Activated CD4-positive, CD25-positive, alpha-beta regulatory T cell treated with anti-CD3 and anti-CD28 coated beads, Interleukin-2, amount 50 U/mL, for 72 hours (primary cell): Measurements from ENCODE around the gene COQ8A.
"Not testable (repeated sequence)": the region's sequence is repeated elsewhere in the genome, so short reads cannot be mapped to it uniquely, and the experiment has no call there.

Experiments
- DNase-seq: peaks from one replicate; pipeline ENCODE4 v3.0.0; 2021

COQ8A gene

DNA sequence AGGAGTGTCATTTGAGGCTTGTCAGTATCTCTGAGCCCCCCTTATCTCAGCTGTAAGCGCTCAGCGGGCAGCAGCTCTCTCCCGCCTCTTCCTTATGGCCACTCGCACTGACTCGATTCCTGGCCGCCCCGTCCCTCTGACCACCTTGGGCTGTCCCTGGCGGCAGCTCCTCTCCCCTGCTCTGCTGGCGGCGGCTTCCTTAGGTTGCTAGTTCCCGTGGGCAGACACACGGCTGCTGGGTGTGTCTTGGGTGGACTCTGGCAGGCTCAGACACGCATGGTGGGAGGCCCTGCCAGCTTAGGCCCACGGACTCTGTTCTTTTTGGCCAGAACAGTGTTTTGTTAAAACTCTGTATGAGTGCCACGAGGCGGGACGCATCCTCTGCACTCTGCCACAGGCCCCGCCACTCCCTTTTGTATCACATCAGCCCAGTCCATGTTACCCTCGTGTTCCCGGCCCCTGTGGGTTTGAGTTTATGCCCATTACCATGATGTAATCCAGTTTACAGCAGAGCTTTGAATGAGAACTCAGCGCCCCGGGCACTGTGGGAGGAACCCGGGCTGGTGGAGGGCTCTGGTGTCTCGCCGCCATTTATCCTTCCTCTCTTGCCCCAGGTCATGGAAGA lies 45.9 kb downstream of the COQ8A start:
- DNase-seq, result no peak

DNA sequence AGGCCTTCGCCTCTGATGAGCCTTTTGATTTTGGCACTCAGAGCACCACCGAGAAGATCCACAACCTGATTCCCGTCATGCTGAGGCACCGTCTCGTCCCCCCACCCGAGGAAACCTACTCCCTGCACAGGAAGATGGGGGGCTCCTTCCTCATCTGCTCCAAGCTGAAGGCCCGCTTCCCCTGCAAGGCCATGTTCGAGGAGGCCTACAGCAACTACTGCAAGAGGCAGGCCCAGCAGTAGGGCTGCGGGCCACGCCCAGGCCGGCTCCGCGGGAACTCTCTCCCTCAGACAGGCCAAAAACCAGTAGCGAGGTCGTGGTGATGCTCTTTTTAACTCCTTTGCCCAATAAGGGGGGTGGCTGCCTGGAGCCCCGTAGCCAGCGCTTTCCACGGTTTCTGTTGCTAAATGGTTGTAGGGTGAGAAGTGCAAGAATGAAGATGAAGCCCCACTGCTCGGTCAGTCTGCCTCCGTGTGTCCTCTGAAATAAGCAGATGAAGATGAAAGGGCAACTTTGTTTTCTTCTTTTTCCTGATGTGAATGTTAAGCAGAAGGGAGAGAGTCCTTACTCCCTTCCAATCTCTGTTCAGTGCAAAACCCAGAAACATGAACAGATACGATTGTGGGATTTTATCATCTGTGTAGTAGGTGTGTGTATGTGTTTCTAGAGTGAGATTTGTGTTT lies 46.5 kb downstream of the COQ8A start:
- no peak for DNase-seq

DNA sequence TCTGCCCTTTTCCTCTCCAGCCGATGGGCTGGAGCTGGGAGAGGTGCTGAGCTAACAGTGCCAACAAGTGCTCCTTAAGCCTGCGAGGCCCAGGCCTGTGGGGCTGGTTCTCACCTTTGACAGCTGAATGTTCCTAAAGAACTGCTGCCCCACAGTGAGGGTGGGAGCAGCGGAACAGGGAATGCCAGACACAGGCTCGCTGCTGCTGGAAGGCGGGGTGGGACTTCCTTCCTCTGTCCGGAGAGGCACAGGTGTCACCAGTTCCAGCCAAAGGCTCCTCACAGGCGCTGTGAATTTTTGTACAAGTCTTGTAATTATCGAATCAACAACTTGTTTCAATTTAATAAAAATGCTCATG lies 47.1 kb downstream of the COQ8A start:
- DNase-seq, result no peak

DNA sequence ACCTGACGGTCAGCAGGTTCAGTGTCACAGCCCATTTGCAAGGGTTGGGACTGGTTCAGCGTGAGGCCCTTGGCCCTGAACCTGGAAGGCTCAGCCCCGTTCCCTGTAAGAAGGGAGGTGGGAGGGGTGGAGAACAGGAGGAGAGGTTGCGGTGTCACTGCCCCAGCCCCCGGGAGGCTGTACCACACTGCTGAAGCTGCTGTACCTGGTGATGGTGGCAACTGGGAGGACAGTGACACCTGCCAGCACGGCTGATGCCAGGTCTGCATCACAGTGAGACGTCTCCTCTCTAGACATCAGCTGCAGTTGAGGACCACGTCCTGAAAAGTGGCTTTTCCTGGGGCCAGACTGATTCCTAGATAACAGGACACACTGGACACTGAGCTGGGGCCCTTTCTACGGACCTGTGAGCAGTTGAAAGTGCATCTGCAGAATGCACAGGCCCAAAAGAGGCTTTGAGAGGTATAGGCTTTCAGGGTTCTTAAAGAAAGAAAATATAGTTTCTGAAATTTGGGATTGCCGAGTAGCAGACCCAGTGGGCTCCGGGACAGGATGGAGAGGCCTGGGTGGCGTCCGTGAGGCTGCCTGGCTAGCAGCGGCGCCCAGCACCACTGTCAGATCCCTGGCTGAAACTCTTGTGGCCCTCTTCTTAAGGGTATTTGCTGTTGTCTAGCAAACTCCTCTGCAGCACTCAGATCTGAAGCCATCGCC lies 47.7 kb downstream of the COQ8A start:
- no peak for DNase-seq

DNA sequence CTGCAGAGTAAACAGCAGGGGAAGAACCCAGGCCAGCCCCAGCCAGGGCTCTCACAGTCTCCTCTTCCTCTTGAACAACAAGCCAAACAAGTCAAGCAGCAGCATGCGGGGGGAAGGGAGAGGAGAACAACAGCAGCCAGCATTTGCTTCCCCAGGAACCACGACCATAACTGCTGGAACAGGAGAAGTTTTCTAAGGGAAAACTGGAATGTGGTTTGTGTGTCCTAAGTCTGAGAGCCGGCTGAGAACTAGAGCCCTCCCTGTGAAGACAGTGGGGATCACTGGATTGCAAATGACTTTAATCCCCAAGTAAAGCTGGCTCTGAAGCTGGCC lies 48.2 kb downstream of the COQ8A start:
- DNase-seq, result no peak

DNA sequence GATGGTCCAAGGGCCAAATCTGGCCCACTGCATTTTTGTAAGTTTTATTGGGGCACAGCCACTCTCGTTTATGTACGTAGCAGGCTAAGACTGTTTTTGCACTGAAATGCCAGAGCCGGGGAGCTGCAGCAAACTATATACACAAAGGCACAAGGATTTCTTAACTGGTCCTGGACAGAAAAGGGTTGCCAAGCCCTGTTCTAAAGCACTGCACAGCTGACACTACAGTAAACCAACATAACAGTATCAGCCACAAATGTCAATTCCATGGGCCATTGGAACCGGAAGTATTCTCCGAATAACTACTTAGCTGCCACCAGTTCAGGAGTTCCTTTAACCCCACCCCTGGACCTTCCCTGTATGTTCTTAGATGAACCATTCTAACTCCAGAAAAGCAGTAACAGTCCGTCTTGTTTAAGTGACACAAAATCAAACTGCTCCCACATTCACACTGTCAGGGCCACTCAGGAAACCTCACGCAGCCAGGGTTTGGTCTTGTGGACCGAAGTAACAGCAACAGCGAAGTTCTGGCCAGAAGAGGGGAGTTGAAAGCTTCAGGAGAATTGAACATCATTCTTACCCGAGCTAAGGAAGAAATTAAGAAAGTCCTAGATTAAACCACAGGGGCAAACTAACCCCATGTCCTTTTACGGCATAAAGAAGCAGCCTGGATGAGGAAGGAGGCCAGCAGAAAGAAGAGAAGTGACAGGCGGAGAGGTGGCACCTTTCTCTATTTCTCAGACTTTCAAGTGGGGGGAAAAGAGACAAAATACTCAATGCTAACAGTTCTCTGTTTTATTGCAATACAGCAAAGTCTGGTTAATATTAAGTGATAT lies 49.2 kb downstream of the COQ8A start:
- no peak for DNase-seq

DNA sequence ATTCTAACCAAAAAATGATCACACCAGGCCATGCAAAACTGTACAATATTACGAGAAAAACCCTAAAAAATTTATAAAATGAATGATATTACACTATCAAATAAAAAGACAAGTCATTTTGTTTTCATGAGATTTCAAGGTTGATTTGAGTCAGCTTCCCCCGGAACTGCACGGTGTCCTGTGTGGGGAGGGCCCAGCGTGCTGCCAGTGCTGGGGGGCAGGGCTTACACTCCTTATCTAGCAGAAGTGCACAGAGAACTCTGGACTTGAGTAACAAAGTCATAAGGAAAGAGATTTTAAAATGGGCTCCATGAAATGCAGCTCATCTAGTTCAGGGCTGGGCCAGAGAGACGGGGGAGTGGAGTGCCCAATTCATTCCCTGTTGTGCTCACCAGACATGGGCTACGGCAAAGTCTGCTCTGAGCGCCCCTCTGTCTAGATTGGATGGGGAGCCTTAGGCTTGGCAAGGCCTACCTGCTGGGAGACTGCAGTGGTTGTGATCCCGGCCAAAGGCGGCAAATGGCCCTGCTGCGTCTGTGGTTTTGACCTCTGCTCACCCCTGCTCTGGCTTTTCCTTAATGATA lies 50.1 kb downstream of the COQ8A start:
- peak; percentile 66 for DNase-seq

DNA sequence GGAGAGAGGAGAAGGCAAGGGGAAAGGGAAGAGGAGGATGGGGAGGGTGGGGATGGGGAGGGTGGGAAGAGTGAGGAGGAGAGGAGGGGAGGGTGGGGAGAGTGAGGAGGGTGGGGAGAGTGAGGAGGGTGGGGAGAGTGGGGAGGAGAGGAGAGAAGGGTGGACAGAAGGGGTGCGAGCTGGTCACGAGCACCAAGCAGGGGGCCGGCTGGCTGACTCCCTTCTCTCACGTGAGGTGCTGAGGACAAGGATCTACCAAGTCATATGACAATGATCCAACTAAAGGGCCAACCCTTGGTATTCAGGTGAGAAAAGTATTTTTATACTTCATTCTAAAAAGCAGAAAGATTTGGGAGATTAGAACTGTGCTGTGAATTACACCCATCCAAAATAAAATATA lies 51.8 kb downstream of the COQ8A start:
- DNase-seq, result no peak

DNA sequence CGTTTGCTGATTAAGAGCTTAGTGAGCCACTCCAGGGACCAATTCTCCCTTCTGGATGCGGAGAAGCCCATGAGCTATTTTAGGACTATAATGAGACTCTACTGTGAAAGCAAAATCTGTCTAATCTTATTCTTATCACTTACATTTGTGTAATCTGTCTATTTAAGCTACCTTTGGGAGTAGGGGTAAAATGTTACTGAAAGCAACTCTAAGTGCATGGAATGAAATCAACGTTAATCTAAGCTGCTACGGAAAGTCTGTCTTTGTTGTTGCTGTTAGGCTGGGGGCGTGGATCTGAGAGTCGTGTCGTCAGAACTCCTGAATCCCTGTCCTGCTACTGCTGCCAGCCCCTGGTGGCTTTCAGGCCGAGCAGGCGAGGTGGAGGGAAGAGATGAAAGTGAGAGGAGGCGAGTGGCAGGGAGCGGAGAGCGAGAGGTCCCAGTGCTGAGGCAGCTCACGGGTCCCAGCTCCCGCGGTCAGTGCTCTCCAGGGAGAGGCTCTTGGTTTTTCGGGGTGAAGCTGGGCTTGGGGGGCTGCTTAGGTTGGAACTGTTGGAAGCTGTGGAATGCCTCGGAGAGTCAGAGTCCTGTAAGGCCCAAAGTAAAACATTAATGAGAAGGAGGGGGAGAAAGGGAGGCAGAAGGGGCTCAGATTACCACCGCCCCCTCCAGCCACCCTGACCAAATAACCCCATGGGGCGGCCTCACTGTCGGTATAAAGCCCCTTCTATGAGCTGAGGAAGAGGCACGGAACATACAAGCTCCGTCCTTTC lies 53.9 kb downstream of the COQ8A start:
- DNase-seq, result no peak

DNA sequence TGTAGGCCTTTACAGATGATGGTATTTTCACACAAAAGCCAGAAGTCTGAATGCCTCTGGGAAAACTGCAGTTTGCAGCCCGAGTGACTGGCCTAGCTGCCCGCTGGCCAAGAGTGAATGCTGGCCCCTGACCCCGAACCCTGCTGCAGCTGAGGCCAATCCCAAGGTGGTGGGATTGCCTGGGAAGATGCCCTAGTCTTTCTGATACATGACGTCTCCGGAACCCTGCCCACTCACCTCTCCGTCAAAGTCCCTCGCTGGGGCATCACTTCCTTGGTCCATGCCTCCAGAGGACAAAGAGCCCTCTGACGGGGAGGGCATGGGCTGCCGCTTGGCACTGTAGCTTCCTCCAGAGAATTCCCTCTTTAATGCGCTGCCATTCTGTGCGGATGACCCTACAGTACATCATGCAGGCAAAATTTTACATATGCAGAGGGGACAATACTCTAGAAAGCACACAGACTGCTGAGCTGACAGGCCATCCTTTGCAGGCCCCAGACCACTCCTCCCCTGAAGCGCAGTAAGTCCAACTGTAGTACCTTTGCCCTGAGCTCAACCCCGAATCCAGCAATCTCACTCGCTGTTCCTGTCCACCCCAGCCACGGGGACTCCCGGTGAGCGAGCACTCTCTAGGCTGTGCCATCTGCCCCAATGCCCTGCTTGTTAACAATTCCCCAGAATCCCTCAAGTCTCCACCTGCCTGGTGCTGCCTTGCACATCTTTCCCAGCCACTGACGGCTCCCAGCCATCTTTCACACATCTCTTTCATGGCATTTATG lies 54.7 kb downstream of the COQ8A start:
- DNase-seq, result no peak

DNA sequence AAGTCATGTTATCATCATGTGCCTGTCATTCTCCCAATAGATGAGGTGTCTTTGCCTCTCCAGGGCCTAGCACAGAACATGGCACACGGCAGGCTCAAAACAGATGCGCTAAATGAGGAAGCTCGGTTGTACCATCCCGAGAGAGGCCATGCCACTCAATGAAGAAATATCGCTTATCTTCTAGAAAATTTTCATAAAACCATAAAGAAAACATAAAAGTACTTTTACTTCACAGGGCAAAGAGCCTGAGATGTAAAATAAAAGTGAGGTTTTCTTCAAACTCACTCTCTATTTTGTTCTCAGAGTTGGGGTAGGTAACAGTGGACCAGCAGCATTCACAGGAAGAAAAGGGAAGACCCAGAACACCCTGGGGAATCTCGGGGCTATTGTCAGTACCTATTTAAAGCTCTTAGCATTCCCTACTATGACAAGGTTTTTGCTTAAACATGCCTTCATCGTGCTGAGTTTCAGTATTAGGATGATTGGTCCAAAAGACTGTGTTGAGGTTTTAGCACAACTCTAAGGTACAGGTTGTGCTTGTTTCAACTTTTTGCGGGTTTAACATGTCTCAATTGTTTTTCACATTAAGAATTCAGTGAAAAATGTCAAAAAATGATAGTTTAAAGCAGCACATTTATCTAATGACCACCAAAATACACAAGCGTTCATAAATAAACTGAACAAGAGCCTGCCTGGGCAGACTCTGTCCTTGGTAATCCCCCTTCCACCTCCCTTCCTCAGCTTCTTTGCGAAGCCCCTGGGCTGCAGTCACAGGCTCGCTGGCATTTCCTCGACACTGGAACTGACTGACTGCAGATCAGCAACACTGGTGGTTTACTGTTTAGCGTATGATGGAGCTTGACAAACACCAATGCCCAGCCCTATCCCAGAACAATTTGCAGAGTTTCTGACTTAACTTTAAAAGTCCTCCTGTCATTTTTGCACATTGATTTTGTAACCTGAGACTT lies 55.6 kb downstream of the COQ8A start:
- DNase-seq, result no peak

DNA sequence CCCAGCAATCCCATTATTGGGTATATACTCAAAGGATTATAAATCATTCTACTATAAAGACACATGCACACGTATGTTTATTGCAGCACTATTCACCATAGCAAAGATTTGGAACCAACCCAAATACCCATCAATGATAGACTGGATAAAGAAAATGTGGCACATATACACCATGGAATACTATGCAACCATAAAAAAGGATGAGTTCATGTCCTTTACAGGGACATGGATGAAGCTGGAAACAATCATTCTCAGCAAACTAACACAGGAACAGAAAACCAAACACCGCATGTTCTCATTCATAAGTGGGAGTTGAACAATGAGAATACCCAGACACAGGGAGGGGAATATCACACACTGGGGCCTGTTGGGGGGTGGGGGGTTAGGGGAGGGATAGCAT lies 59.5 kb downstream of the COQ8A start:
- not testable (repeated sequence) for DNase-seq

DNA sequence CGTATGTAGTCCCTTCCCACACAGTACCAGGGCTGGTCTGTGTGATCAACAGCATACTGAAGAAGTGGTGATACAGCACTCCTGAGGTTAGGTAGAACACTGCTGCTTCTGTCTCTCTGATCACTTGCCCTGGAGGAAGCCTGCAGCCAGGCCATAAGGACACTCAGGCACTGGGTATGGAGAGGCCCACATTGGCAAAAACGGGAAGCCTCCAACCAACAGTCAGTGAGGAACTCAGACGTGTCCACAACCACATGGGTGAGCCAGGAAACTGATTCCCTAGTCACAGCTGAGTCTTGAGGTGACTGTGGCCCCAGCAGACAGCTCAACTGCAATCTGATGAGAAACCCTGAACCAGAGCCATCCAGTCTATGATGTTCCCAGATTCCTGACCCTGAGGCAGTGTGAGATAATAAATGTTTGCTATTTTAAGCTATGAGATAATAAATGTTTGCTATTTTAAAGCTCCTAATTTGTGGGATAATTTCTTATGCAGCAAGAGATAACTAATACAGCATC lies 62.5 kb downstream of the COQ8A start:
- DNase-seq, result no peak

DNA sequence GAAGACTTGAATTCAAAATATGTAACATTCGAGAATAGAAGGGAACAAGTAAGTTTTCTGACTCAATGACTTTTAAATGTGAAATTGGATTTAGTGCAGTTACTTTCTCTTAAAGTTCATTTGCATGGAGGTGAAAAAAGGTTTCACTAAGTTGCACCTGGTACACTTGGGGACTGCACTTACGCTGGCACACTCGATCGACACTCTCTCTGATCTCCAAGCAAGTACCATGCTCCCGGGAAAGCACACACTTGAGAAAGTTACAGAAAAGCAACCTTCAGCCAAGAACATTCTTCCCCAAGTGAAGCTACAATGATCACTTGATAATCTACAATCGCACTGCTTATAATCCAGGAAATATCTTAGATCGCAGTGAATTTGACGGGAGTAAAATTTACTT lies 63.1 kb downstream of the COQ8A start:
- no peak for DNase-seq

DNA sequence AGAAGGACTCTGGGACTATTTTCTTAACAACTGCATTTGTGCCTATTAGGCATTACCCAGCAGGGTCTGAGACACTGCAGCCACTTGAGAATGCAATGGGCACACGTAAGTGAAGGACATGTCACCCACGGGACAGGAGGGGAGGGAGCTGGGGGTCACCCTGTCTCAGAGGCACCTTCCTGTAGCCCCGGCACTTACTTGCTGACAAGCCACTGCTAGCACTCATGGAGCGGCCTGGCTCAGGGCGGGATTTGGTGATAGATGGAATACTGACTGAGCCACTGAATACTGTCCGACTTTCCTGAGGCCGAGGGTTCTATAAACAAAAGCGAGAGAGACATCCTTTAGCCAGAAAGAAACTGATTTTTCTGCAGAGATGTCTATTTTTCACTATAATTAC lies 64.7 kb downstream of the COQ8A start:
- DNase-seq, result no peak

DNA sequence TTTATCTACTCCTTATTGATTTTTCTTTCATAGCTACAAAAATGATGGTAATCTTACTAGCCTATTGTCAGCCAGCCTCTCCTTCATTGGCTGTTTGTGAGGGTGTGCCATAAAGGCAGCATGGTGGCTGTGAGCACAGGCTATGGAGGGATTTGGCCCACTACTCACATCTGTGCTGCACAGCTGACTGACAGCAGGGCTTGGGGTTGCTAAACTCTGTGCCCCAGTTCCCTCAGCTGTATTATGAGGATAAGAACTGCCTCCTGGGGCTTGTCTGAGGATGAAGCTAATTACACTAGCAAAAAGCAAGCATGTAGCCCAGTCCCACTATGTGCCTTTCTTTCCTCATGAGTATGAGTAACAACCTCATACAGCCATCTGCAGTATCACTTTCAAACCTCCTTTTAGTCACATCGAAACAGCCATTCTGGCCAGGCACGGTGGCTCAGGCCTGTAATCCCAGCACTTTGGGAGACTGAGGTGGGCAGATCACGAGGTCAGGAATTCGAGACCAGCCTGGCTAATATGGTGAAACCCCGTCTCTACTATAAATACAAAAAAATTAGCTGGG lies 66.2 kb downstream of the COQ8A start:
- DNase-seq, result no peak

DNA sequence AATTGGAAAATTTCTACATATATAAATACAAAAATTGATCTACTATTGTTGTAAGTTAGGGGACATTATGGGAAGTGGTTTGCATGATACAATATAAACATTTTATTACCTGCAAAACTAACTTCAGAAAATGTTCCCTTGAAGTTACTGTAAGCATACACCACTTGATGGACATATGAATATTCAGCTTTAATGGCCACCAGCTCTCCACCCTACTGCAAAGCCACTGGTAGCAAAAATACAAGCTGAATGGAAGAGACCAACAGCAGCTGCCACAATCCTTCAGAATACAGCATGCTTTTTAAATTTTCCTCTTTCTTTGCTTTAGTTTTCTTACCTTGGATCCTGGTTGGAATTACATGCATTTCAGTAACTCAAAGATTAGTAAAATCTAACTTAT lies 69.8 kb downstream of the COQ8A start:
- no peak for DNase-seq

DNA sequence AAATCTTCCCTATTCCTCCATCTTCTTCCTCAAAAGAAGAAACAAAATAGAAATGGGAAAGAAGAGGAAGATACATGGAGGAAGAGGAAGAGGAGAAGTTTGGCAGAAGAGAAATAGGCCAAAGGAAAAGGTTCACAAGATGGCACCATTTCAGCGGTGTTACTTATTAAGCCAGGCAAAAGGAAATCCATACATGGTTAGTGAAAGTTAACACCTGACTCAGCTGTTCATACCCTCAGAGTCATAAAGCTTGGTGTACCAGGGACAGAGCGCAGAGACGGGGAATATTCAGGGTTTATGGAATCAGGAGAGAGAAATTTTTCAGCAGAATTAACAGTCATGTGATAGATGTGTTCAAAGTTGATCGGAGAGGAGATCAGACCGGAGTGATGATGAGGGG lies 70.6 kb downstream of the COQ8A start:
- DNase-seq, result no peak

DNA sequence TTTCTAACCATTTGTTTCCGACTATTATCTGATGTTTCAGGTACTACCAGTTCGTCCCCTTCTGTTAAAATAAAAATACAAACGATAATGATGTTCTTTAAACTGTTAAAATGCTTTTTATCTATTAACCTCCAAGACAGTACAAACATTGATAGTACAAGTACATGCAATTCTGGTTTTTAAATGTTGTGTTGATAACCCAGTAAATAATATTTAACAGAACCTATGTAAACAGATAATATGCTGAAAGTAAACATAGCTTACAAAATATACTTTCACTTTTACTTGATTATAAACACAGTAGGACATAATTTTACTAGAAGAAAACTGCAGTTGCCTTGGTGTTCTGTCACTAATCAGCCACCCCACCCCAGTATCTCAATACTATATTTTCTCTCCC lies 76.9 kb downstream of the COQ8A start:
- no peak for DNase-seq

DNA sequence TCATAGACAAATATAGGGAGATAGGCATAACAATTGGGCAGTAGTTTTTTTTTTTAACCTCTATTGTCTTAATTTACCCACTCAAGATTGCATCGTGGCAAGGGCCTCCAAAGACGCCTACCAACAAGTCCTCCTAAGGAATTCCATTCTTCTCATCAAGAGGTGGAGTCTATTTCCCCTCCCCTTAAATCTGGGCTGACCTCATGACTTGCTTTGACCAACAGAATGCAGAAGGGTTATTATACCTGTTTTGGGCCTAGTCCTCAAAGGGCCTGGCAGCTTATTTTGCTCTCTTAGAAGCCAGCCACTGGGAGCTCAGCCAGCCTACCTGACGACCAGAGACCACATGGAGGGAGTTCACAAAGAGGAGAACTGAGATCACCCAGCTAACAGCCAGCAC lies 92.3 kb downstream of the COQ8A start:
- no peak for DNase-seq
